Testis (tissue), 3 donors: ENCODE results near the gene TSPAN8. TPM values are rescaled to one million over a fixed set of nuclear protein-coding genes. Genes with fewer than 3 reads are reported as not detected.

Source experiments
- DNase-seq: peaks from one replicate; pipeline ENCODE4 v3.0.0-alpha.2; 2019
- H3K27ac ChIP-seq, 2 donors: fragments of 200-600 bp; sonication (generic); one replicate each; pipeline ENCODE4 v1.5.1; 2019
- H3K27me3 ChIP-seq: fragments of 200-600 bp; sonication (generic); one replicate; pipeline ENCODE4 v1.5.1; 2019
- H3K36me3 ChIP-seq: fragments of 200-600 bp; sonication (generic); one replicate; pipeline ENCODE4 v1.5.1; 2017; ENCODE audit warnings: low read depth; ENCODE audit errors: missing control alignments
- H3K4me1 ChIP-seq: fragments of 200-600 bp; sonication (generic); one replicate; pipeline ENCODE4 v1.5.1; 2019
- H3K4me3 ChIP-seq, 2 donors: fragments of 200-600 bp; sonication (generic); one replicate each; pipeline ENCODE4 v1.5.1; 2017 to 2019
- H3K9me3 ChIP-seq: fragments of 200-600 bp; sonication (generic); one replicate; pipeline ENCODE4 v1.5.1; 2017
- CTCF ChIP-seq, 3 experiments: fragments of 450-650 bp in 2 of 3; fragments of 200-600 bp in 1 of 3; sonication (generic) in 1 of 3; IDR thresholded peaks; one replicate each; pipeline ENCODE4 v1.5.1; 2016 to 2019; ENCODE audit warnings: antibody characterized with exemption in 3 of 3, mild to moderate bottlenecking in 2 of 3, moderate library complexity in 1 of 3
- POLR2A ChIP-seq: fragments of 450-650 bp; IDR thresholded peaks from one replicate; pipeline ENCODE4 v1.6.1; 2017; ENCODE audit warnings: antibody characterized with exemption, mild to moderate bottlenecking, moderate library complexity
- WGBS, 2 donors: methylation state at CpG; one replicate each; pipeline ENCODE4 v1.1.5; 2018; 5-methylcytosine and 5-hydroxymethylcytosine counted together
- intact Hi-C: fragments of 100-400 bp; cut with DNase I; formaldehyde crosslinking; loops from one replicate; pipeline ENCODE4 v1.15.1; 2023; ENCODE audit warnings: low total_unique reads
- polyA plus RNA-seq: library from polyadenylated mRNA; stranded (reverse); fragments of 350-450 nt; fragmentation: Illumina TruSeq; extraction: RNeasy Lipid Tissue Mini Kit (QIAGEN cat#74804); gene quantifications from one replicate; pipeline ENCODE4 v1.2.3, GENCODE V29; 2014; ENCODE audit warnings: low read depth, low replicate concordance; ENCODE audit not compliant: insufficient read depth
- total RNA-seq, 2 donors: library from RNA; depleted of rRNA; stranded (reverse); fragments of >200 nt; gene quantifications; one replicate each; pipeline ENCODE4 v1.2.3, GENCODE V29; 2016

TSPAN8 gene
- total and polyA plus RNA-seq, 3 donors from 2014 or later: 1.3 to 6.2 (median 4.7) TPM

- Histone ChIP-seq H3K27me3 (no peaks in the 10 kb centered on the region), H3K27ac (no peak overlapping the region), H3K4me1 (no peaks in the 10 kb centered on the region), H3K36me3 (no peaks in the 10 kb centered on the region), H3K4me3 (no peak overlapping the region), H3K9me3 (no peaks in the 10 kb centered on the region)
- no peak for DNase-seq
- WGBS, 2 donors: 69 to 91% methylated on average over 1 of the region's 1 CpG
- TF ChIP-seq CTCF (IDR thresholded peaks at IDR 0.05) (no peak), POLR2A (no peak)
- intact Hi-C loops: no loop called here
Observed at GRCh38 chr12:71090971-71091370, 66.8 kb downstream of the TSPAN8 start.

DNA sequence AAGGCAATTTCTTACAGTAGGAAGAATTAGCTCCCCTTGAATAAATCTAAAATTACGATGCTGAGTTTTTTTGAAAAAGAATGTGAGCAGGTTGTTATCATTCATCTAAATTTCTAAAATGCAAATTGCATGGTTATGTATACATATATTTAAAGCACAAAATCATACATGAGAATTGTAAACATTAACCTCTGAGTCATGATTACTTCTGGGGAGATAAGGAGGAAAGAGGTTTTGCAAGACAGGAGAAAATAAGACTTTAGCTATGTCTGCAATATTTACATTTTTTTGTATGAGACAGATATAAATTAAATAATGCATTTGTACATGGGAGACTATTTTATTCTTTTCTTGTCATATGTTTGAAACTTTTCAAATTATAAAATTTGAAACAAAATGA is 72.2 kb downstream of the TSPAN8 start:
- WGBS, 2 donors: 88 to 89% methylated on average over 1 of the region's 1 CpG
- Histone ChIP-seq H3K4me3 (no peak overlapping the region), H3K36me3 (no peaks in the 10 kb centered on the region), H3K27me3 (no peaks in the 10 kb centered on the region), H3K27ac (no peak overlapping the region), H3K4me1 (no peaks in the 10 kb centered on the region), H3K9me3 (no peaks in the 10 kb centered on the region)
- TF ChIP-seq CTCF (IDR thresholded peaks at IDR 0.05): no peak
- no peak for TF ChIP-seq POLR2A
- DNase-seq: no peak
- intact Hi-C loops: no loop called here

GRCh38 chr12:71075743-71076142 is 82.1 kb downstream of the TSPAN8 start:
- TF ChIP-seq CTCF (IDR thresholded peaks at IDR 0.05) (no peak), POLR2A (no peak)
- intact Hi-C loops: no loop called here
- WGBS, 2 donors: 76 to 83% methylated on average over 2 of the region's 2 CpGs
- Histone ChIP-seq H3K36me3 (no peaks in the 10 kb centered on the region), H3K4me1 (no peaks in the 10 kb centered on the region), H3K27me3 (no peaks in the 10 kb centered on the region), H3K9me3 (no peaks in the 10 kb centered on the region), H3K4me3 (no peak overlapping the region), H3K27ac (no peak overlapping the region)
- no peak for DNase-seq

Other genes starting within 250 kb of the TSPAN8 start
- under 1 TPM; 0.24 to 0.43 TPM for gene PTPRR, start 237.3 kb downstream of the TSPAN8 start, total RNA-seq
- 0.16 TPM for gene PTPRR, start 237.3 kb downstream of the TSPAN8 start, polyA plus RNA-seq